Adrenal gland (tissue), 12 donors: ENCODE measurements around the gene PCDH17. TPM values are rescaled to one million over a fixed set of nuclear protein-coding genes. Genes with fewer than 3 reads are reported as not detected.

ENCODE experiments used
- DNase-seq, 7 donors: peaks; one replicate each; pipeline ENCODE4 v3.0.0-alpha.2; 2019 to 2020
- H3K27ac ChIP-seq, 5 donors: fragments of 200-600 bp; sonication (generic) in 4 of 5; 1 replicate in 3 of 5; 2 replicates in 2 of 5; pipeline versions ENCODE4 v1.5.1 to v1.8.0; 2016 to 2020; ENCODE audit warnings: mild to moderate bottlenecking in 1 of 5
- H3K27me3 ChIP-seq: fragments of 200-600 bp; 2 replicates; pipeline ENCODE4 v1.8.0; 2021
- H3K36me3 ChIP-seq, 2 donors: fragments of 200-600 bp; replicated peaks in 1 of 2; 1 replicate in 1 of 2; 2 replicates in 1 of 2; pipeline versions ENCODE4 v1.5.1 to v1.8.0; 2018 to 2022
- H3K4me1 ChIP-seq, 2 donors: fragments of 200-600 bp; replicated peaks in 1 of 2; 1 replicate in 1 of 2; 2 replicates in 1 of 2; pipeline versions ENCODE4 v1.5.1 to v1.8.0; 2018 to 2021
- H3K4me3 ChIP-seq, 4 donors: fragments of 200-600 bp; sonication (generic) in 3 of 4; one replicate each; pipeline ENCODE4 v1.5.1; 2016 to 2018
- H3K9me3 ChIP-seq, 3 donors: fragments of 200-600 bp; sonication (generic) in 1 of 3; replicated peaks in 1 of 3; 1 replicate in 2 of 3; 2 replicates in 1 of 3; pipeline versions ENCODE4 v1.5.1 to v1.8.0; 2016 to 2021
- POLR2A ChIP-seq, 2 donors: fragments of 450-650 bp; IDR thresholded peaks; one replicate each; pipeline ENCODE4 v1.6.1; 2017; ENCODE audit warnings: antibody characterized with exemption in 2 of 2, mild to moderate bottlenecking in 2 of 2, moderate library complexity in 1 of 2
- WGBS, 4 donors: extraction: QIAGEN DNeasy Blood & Tissue Kit in 2 of 4; methylation state at CpG; one replicate each; pipeline versions ENCODE4 v1.1.5 to v1.1.7; 2013 to 2017; 5-methylcytosine and 5-hydroxymethylcytosine counted together
- intact Hi-C, 2 donors: fragments of 100-400 bp; cut with DNase I; formaldehyde crosslinking; loops; one replicate each; pipeline versions ENCODE4 v1.14.1 to v1.15.0; 2022 to 2023
- polyA plus RNA-seq, 3 donors: library from polyadenylated mRNA; stranded (reverse); fragments of 200-250 nt in 2 of 3; fragments of 350-450 nt in 1 of 3; fragmentation: Illumina TruSeq in 1 of 3; extraction: RNeasy Lipid Tissue Mini Kit (QIAGEN cat#74804) in 1 of 3; gene quantifications; one replicate each; pipeline ENCODE4 v1.2.3, GENCODE V29; 2013 to 2014
- total RNA-seq, 9 donors: library from RNA; depleted of rRNA in 4 of 9; stranded (reverse); fragments of >200 nt in 4 of 9; fragments of 120-200 nt in 1 of 9; fragmentation: NEBNext Ultra II Directional in 1 of 9; extraction: Animal tissue kit (Norgen Biotek cat#: 25700) in 1 of 9; gene quantifications; one replicate each; pipeline versions ENCODE4 v1.1.0 to v1.2.4, GENCODE V29; 2013 to 2023
- TF ChIP-seq, protein P1 (sequence below), 6 experiments: fragments of 450-650 bp in 4 of 6; fragments of 200-600 bp in 2 of 6; sonication (generic) in 1 of 6; IDR thresholded peaks; 1 replicate in 5 of 6; 2 replicates in 1 of 6; pipeline versions ENCODE4 v1.5.1 to v1.8.0; 2016 to 2021; ENCODE audit warnings: antibody characterized with exemption in 6 of 6, mild to moderate bottlenecking in 2 of 6, moderate library complexity in 1 of 6
- donor health status: healthy with polysubstance abuse.
- donor health status: Bipolar disorder and iron deficiency.
- donor health status: DM: yes; HTN: yes; CAD: no.
- donor health status: DM: no; HTN: no; CAD: no.
- donor health status: DM: no; HTN: no; CAD: no.
- donor health status: DM: yes; HTN: yes; CAD: no.

PCDH17 gene
- total and polyA plus RNA-seq, 12 donors, result 0.47 to 12.3 (median 5.3) TPM

GRCh38 chr13:57632276-57633140 lies 964 bp downstream of the PCDH17 start:
- WGBS, 4 donors, result 2 to 5% (median 4%) methylated on average over 18 to 70 of the region's 70 CpGs; no CpG with 5 or more reads in 1 of the 4 donors
- intact Hi-C loops, result loop anchor here in 1 of 2 donors (10.0 kb wide), 1 partner anchor 222 kb away; no protein-coding TSS in a partner anchor
- Histone ChIP-seq H3K4me3 (peak overlapping the region in 1 of 4 donors; percentile 64), H3K27me3 (peaks cover 30% of the 10 kb centered on the region), H3K27ac (peak overlapping the region in 2 of 5 donors; percentile 61 to 66), H3K9me3 (no peaks in the 10 kb centered on the region), H3K36me3 (no peaks in the 10 kb centered on the region), H3K4me1 (peaks cover 14 to 24% of the 10 kb centered on the region in 2 donors)
- TF ChIP-seq, protein P1, sequence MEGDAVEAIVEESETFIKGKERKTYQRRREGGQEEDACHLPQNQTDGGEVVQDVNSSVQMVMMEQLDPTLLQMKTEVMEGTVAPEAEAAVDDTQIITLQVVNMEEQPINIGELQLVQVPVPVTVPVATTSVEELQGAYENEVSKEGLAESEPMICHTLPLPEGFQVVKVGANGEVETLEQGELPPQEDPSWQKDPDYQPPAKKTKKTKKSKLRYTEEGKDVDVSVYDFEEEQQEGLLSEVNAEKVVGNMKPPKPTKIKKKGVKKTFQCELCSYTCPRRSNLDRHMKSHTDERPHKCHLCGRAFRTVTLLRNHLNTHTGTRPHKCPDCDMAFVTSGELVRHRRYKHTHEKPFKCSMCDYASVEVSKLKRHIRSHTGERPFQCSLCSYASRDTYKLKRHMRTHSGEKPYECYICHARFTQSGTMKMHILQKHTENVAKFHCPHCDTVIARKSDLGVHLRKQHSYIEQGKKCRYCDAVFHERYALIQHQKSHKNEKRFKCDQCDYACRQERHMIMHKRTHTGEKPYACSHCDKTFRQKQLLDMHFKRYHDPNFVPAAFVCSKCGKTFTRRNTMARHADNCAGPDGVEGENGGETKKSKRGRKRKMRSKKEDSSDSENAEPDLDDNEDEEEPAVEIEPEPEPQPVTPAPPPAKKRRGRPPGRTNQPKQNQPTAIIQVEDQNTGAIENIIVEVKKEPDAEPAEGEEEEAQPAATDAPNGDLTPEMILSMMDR (IDR thresholded peaks at IDR 0.05), result no peak
- DNase-seq, result peak in 4 of 7 donors; percentile 12 to 59 (median 19)

DNA sequence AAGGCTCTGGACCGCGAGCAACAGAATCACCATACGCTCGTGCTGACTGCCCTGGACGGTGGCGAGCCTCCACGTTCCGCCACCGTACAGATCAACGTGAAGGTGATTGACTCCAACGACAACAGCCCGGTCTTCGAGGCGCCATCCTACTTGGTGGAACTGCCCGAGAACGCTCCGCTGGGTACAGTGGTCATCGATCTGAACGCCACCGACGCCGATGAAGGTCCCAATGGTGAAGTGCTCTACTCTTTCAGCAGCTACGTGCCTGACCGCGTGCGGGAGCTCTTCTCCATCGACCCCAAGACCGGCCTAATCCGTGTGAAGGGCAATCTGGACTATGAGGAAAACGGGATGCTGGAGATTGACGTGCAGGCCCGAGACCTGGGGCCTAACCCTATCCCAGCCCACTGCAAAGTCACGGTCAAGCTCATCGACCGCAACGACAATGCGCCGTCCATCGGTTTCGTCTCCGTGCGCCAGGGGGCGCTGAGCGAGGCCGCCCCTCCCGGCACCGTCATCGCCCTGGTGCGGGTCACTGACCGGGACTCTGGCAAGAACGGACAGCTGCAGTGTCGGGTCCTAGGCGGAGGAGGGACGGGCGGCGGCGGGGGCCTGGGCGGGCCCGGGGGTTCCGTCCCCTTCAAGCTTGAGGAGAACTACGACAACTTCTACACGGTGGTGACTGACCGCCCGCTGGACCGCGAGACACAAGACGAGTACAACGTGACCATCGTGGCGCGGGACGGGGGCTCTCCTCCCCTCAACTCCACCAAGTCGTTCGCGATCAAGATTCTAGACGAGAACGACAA lies 1.8 kb downstream of the PCDH17 start:
- peaks cover 14 to 24% of the 10 kb centered on the region in 2 donors for H3K4me1 ChIP-seq
- WGBS, 4 donors, result 9 to 13% (median 11%) methylated on average over 13 to 77 of the region's 77 CpGs
- peaks cover 30% of the 10 kb centered on the region for H3K27me3 ChIP-seq
- no peak for TF ChIP-seq POLR2A (IDR thresholded peaks at IDR 0.05)
- TF ChIP-seq, protein P1 (IDR thresholded peaks at IDR 0.05), result peak in 4 of 6 experiments; percentile 13 to 45 (median 38)
- DNase-seq, result peak in 6 of 7 donors; percentile 18 to 82 (median 34)
- H3K27ac ChIP-seq, result peak overlapping the region in 1 of 5 donors; percentile 61
- intact Hi-C loops, result loop anchor here in 1 of 2 donors (10.0 kb wide), 1 partner anchor 221 kb away; no protein-coding TSS in a partner anchor
- H3K36me3 ChIP-seq, result no peaks in the 10 kb centered on the region
- H3K4me3 ChIP-seq, result peak overlapping the region in 1 of 4 donors; percentile 64
- H3K9me3 ChIP-seq, result no peaks in the 10 kb centered on the region

DNA sequence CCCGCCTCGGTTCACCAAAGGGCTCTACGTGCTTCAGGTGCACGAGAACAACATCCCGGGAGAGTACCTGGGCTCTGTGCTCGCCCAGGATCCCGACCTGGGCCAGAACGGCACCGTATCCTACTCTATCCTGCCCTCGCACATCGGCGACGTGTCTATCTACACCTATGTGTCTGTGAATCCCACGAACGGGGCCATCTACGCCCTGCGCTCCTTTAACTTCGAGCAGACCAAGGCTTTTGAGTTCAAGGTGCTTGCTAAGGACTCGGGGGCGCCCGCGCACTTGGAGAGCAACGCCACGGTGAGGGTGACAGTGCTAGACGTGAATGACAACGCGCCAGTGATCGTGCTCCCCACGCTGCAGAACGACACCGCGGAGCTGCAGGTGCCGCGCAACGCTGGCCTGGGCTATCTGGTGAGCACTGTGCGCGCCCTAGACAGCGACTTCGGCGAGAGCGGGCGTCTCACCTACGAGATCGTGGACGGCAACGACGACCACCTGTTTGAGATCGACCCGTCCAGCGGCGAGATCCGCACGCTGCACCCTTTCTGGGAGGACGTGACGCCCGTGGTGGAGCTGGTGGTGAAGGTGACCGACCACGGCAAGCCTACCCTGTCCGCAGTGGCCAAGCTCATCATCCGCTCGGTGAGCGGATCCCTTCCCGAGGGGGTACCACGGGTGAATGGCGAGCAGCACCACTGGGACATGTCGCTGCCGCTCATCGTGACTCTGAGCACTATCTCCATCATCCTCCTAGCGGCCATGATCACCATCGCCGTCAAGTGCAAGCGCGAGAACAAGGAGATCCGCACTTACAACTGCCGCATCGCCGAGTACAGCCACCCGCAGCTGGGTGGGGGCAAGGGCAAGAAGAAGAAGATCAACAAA lies 2.6 kb downstream of the PCDH17 start:
- peaks cover 14 to 22% of the 10 kb centered on the region in 2 donors for H3K4me1 ChIP-seq
- peak in 4 of 7 donors; percentile 7 to 64 (median 15) for DNase-seq
- 4 to 8% (median 7%) methylated on average over 24 to 78 of the region's 78 CpGs for WGBS, 4 donors
- H3K27ac ChIP-seq, result peak overlapping the region in 1 of 5 donors; percentile 52
- no peaks in the 10 kb centered on the region for H3K9me3 ChIP-seq
- intact Hi-C loops, result loop anchor here in 1 of 2 donors (10.0 kb wide), 1 partner anchor 221 kb away; no protein-coding TSS in a partner anchor
- no peak for TF ChIP-seq POLR2A (IDR thresholded peaks at IDR 0.05)
- TF ChIP-seq, protein P1 (IDR thresholded peaks at IDR 0.05), result peak in 3 of 6 experiments; percentile 5 to 26 (median 8)
- H3K36me3 ChIP-seq, result no peaks in the 10 kb centered on the region
- peaks cover 30% of the 10 kb centered on the region for H3K27me3 ChIP-seq
- peak overlapping the region in 1 of 4 donors; percentile 64 for H3K4me3 ChIP-seq
